Midbrain (tissue), 1 donor: Measurements from ENCODE around the gene ENDOD1.
A peak's percentile ranks its signal among the peaks of the same experiment; 100 is the strongest.

Source experiments
- DNase-seq: peaks from one replicate; lab custom pipeline; 2025; lab: John Stamatoyannopoulos, UW

Gene ENDOD1

GRCh38 chr11:95143106-95143681 lies 53.5 kb downstream of the ENDOD1 start:
- DNase-seq, result no peak

GRCh38 chr11:95144313-95145235 lies 54.9 kb downstream of the ENDOD1 start:
- no peak for DNase-seq

- DNase-seq, result no peak
Observed at GRCh38 chr11:95145430-95146060, 55.9 kb downstream of the ENDOD1 start.

GRCh38 chr11:95147364-95147905 lies 57.8 kb downstream of the ENDOD1 start:
- no peak for DNase-seq

- no peak for DNase-seq
Observed at GRCh38 chr11:95148406-95148805, 58.8 kb downstream of the ENDOD1 start.

GRCh38 chr11:95148938-95149337 lies 59.3 kb downstream of the ENDOD1 start:
- no peak for DNase-seq

GRCh38 chr11:95149651-95150364 lies 60.2 kb downstream of the ENDOD1 start:
- DNase-seq, result peak; percentile 62

GRCh38 chr11:95150956-95151684 lies 61.5 kb downstream of the ENDOD1 start:
- DNase-seq, result peak; percentile 95

- DNase-seq, result no peak
Observed at GRCh38 chr11:95152876-95153856, 63.5 kb downstream of the ENDOD1 start.

- DNase-seq, result no peak
Observed at GRCh38 chr11:95153857-95154246, 64.2 kb downstream of the ENDOD1 start.

GRCh38 chr11:95154514-95154913 lies 64.9 kb downstream of the ENDOD1 start:
- DNase-seq, result peak; percentile 13

GRCh38 chr11:95155385-95155784 lies 65.7 kb downstream of the ENDOD1 start:
- no peak for DNase-seq

GRCh38 chr11:95156133-95156721 lies 66.6 kb downstream of the ENDOD1 start:
- DNase-seq, result no peak

GRCh38 chr11:95156916-95157541 lies 67.4 kb downstream of the ENDOD1 start:
- no peak for DNase-seq

GRCh38 chr11:95157824-95158223 lies 68.2 kb downstream of the ENDOD1 start:
- no peak for DNase-seq

GRCh38 chr11:95161248-95161647 lies 71.6 kb downstream of the ENDOD1 start:
- DNase-seq, result no peak

GRCh38 chr11:95163106-95163505 lies 73.5 kb downstream of the ENDOD1 start:
- DNase-seq, result no peak

- DNase-seq, result no peak
Observed at GRCh38 chr11:95165638-95166037, 76.0 kb downstream of the ENDOD1 start.

GRCh38 chr11:95166781-95167180 lies 77.1 kb downstream of the ENDOD1 start:
- no peak for DNase-seq
